ENCODE data around the gene HIVEP3. TPM values are rescaled to one million over a fixed set of nuclear protein-coding genes. Genes with fewer than 3 reads are reported as not detected.
"Not testable (repeated sequence)": the region's sequence is repeated elsewhere in the genome, so short reads cannot be mapped to it uniquely, and the experiment has no call there.

The HIVEP3 gene
- total RNA-seq, 4 donors from 2014 or later = 5.3 to 17.3 (median 9.1) TPM

DNA sequence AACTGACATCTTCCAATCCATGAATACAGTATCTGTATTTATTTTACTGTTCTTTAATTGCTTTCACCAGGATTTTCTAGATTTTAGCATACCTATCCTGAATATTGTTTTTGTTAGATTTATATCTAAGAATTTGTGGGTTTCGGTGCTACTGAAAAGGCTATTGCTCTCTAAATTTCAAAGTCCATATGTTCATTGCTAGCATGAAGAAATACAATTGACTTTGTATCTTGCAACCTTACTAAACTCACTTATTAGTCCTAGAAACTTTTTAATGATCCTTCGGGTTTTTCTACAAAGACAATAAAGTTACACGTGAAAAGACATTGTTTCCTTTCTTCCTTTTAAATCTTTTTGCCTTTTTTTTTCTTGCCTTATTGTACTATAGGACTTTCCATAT, 12.9 kb upstream of the HIVEP3 start:
- TF ChIP-seq, protein P1, sequence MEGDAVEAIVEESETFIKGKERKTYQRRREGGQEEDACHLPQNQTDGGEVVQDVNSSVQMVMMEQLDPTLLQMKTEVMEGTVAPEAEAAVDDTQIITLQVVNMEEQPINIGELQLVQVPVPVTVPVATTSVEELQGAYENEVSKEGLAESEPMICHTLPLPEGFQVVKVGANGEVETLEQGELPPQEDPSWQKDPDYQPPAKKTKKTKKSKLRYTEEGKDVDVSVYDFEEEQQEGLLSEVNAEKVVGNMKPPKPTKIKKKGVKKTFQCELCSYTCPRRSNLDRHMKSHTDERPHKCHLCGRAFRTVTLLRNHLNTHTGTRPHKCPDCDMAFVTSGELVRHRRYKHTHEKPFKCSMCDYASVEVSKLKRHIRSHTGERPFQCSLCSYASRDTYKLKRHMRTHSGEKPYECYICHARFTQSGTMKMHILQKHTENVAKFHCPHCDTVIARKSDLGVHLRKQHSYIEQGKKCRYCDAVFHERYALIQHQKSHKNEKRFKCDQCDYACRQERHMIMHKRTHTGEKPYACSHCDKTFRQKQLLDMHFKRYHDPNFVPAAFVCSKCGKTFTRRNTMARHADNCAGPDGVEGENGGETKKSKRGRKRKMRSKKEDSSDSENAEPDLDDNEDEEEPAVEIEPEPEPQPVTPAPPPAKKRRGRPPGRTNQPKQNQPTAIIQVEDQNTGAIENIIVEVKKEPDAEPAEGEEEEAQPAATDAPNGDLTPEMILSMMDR (IDR thresholded peaks at IDR 0.05) = no peak
- DNase-seq (ENCODE audit: low spot score in 2 of 2) = no peak
- WGBS, 2 donors = 82 to 84% methylated on average over 3 of the region's 3 CpGs
- H3K4me3 ChIP-seq (ENCODE audit: low read depth, poor library complexity, severe bottlenecking) = no peak overlapping the region
- intact Hi-C loops (cut with DNase I; ENCODE audit: low total_unique reads) = no loop called here

DNA sequence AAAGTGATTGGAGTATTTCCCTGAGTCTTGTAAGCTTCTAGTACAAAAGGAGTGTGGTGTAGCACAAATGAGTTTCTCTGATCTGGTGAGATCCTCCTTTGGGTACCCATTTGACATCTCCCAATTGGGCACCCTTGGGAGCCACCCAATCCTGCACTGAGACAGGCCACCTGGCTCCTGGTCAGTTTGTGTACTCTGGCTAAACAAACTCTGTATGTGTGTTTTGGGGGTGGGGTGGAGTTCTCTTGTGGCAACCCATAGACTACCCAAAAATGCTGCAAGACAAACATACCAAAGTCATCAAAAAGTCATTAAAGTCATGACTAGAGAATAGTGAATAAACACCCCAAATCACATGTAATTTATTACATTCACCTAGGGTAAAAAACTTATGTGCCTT, 8.4 kb upstream of the HIVEP3 start:
- DNase-seq (ENCODE audit: low spot score in 2 of 2) = no peak
- TF ChIP-seq, protein P1 (IDR thresholded peaks at IDR 0.05) = no peak
- no peak for TF ChIP-seq POLR2A (IDR thresholded peaks at IDR 0.05)
- no peak overlapping the region for H3K4me3 ChIP-seq (ENCODE audit: low read depth, poor library complexity, severe bottlenecking)
- intact Hi-C loops (cut with DNase I; ENCODE audit: low total_unique reads) = no loop called here

DNA sequence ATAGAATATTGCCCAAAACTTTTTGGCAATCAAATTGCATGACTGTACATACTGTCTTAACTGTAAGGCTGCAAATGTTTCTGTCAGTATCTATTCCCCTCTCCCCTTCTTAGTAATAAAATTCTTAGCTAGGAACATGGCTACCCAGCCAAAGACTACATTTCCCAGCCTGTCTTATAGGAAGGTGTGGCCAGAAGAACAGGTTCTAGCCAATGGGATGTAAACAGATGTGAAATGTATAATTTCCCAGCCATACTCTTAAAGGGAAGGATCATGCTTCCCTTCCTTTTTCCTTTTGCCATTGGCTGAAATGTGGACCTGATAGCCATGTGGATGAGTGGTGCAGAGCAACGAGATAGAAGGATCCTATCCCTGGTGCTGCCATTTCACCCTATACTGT, 7.0 kb upstream of the HIVEP3 start:
- no peak for DNase-seq (ENCODE audit: low spot score in 2 of 2)
- H3K4me3 ChIP-seq (ENCODE audit: low read depth, poor library complexity, severe bottlenecking) = no peak overlapping the region
- TF ChIP-seq, protein P1 (IDR thresholded peaks at IDR 0.05) = no peak
- no peak for TF ChIP-seq POLR2A (IDR thresholded peaks at IDR 0.05)
- intact Hi-C loops (cut with DNase I; ENCODE audit: low total_unique reads) = no loop called here
- WGBS, 2 donors = 42 to 65% methylated on average over 1 of the region's 1 CpG

DNA sequence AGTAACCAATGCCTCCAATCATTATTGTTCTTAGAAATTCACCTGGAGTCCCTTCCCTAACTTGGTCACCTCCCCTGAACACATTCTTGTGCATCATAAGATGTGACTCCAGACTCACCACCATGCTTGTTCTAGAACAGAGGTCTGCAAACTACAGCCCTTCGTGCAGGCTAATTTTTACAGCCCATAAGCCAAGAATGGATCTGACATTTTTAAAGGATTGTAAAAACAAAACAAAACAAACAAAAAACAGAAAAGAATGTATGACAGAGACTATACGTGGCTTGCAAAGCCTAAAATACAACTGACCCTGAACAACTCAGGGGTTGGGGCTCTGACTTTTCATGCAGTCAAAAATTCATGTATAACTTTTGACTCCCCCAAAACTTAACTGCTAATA, 6.2 kb upstream of the HIVEP3 start:
- H3K4me3 ChIP-seq (ENCODE audit: low read depth, poor library complexity, severe bottlenecking) = no peak overlapping the region
- no peak for DNase-seq (ENCODE audit: low spot score in 2 of 2)
- TF ChIP-seq, protein P1 (IDR thresholded peaks at IDR 0.05) = no peak
- TF ChIP-seq POLR2A (IDR thresholded peaks at IDR 0.05) = no peak
- 62 to 66% methylated on average over 2 of the region's 2 CpGs for WGBS, 2 donors
- intact Hi-C loops (cut with DNase I; ENCODE audit: low total_unique reads) = no loop called here

DNA sequence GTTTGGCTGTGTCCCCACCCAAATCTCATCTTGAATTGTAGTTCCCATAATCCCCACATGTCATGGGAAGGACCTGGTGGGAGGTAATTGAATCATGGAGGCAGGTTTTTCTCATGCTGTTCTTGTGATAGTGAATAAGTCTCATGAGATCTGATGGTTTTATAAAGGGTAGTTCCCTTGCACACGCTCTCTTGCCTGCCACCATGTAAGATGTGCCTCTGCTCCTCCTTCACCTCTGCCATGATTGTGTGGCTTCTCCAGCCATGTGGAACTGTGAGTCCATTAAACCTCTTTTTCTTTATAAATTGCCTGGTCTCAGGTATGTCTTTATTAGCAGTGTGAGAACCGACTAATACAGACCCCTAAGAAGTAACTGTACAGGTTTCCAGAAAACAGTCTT, 2.5 kb upstream of the HIVEP3 start:
- DNase-seq (ENCODE audit: low spot score in 2 of 2); intact Hi-C loops (cut with DNase I; ENCODE audit: low total_unique reads); H3K4me3 ChIP-seq (ENCODE audit: low read depth, poor library complexity, severe bottlenecking): not testable (repeated sequence)
- 94 to 95% methylated on average over 2 of the region's 2 CpGs for WGBS, 2 donors

DNA sequence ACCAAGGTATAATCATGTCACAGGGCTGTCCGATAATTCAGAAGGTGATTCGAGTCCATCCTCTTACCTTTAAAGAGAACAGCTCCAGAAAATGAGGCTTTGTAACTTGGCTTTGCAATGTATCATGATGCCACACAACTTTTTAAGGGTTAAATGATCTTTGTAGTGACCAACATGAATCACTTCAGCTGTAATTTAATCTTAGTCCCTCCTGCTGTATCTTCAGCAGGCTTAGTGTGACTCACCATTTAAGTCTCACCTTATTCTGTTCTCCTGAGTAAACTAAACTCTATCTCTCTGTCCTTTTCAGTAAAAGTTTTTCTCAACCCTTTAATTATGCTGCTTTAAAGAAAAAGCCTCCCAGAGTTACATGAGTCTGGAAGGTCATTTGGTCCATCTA, 1.9 kb upstream of the HIVEP3 start:
- TF ChIP-seq, protein P1 (IDR thresholded peaks at IDR 0.05) = no peak
- no peak for TF ChIP-seq POLR2A (IDR thresholded peaks at IDR 0.05)
- no peak overlapping the region for H3K4me3 ChIP-seq (ENCODE audit: low read depth, poor library complexity, severe bottlenecking)
- no peak for DNase-seq (ENCODE audit: low spot score in 2 of 2)
- intact Hi-C loops (cut with DNase I; ENCODE audit: low total_unique reads) = no loop called here
- WGBS, 2 donors = 84 to 96% methylated on average over 2 of the region's 2 CpGs

Measured in lower leg skin (tissue), 4 donors.